Neural cell (in vitro differentiated cells): ENCODE results near the gene TAGLN3.

ENCODE experiments used
- CTCF ChIP-seq: fragments of 450-650 bp; IDR thresholded peaks from 2 replicates; pipeline ENCODE4 v1.5.1; 2014; ENCODE audit warnings: antibody characterized with exemption, mild to moderate bottlenecking, moderate library complexity; ENCODE audit not compliant: poor library complexity, severe bottlenecking
- EZH2 ChIP-seq: fragments of 200-600, 300-800 bp; shearing (Covaris generic), sonication (generic); IDR thresholded peaks from 2 replicates; pipeline ENCODE4 v1.6.1; 2014; ENCODE audit warnings: antibody characterized with exemption, low read length, borderline replicate concordance, mild to moderate bottlenecking; ENCODE audit not compliant: insufficient read depth, poor library complexity, severe bottlenecking
- POLR2AphosphoS5 ChIP-seq: IDR thresholded peaks from 2 replicates; pipeline ENCODE4 v1.6.1; 2012
- RAD21 ChIP-seq: fragments of 450-650 bp; conservative IDR thresholded peaks from 2 replicates; pipeline ENCODE4 v1.6.1; 2014; ENCODE audit warnings: antibody characterized with exemption, mild to moderate bottlenecking, moderate library complexity
- TF ChIP-seq, protein P1 (sequence below): IDR thresholded peaks from 2 replicates; pipeline ENCODE4 v1.6.1; 2012; ENCODE audit warnings: borderline replicate concordance

DNA sequence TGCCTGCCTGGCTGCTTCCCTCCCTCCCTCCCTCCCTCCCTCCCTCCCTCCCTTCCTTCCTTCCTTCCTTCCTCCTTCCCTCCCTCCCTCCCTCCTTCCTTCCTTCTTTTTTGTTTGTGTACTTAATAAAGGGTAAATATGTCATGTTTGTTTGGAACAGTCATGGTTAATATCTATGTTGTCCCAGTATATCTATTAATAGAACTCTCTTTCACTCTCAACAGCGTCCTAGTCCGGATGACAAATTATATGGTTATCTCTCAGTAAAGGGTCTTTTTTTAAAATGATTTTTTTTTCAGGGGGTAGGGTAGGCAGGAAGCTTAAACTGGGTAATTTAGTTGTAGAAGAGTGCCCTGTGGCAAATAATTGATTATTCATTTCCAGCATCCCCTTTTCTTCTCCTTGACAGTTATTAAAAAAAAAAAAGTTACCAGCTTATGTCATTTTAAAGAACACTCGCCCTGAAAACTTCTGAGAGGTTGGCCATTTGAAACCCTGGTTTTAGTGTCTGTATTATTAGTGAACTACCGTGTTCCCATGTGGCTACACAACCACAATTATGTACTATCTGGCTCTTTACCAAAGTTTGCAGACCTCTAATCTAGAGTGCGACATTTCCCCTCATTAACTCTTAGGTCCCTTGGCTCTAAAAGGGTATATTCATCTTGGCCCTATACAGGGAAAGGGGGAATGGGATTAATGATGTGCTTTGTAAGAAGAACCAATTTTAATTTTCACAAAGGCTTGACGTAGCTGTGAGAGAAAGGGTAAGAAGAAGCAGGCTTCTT is 13.7 kb downstream of the TAGLN3 start:
- no peak for TF ChIP-seq CTCF
- no peak for TF ChIP-seq RAD21
- TF ChIP-seq, protein P1, sequence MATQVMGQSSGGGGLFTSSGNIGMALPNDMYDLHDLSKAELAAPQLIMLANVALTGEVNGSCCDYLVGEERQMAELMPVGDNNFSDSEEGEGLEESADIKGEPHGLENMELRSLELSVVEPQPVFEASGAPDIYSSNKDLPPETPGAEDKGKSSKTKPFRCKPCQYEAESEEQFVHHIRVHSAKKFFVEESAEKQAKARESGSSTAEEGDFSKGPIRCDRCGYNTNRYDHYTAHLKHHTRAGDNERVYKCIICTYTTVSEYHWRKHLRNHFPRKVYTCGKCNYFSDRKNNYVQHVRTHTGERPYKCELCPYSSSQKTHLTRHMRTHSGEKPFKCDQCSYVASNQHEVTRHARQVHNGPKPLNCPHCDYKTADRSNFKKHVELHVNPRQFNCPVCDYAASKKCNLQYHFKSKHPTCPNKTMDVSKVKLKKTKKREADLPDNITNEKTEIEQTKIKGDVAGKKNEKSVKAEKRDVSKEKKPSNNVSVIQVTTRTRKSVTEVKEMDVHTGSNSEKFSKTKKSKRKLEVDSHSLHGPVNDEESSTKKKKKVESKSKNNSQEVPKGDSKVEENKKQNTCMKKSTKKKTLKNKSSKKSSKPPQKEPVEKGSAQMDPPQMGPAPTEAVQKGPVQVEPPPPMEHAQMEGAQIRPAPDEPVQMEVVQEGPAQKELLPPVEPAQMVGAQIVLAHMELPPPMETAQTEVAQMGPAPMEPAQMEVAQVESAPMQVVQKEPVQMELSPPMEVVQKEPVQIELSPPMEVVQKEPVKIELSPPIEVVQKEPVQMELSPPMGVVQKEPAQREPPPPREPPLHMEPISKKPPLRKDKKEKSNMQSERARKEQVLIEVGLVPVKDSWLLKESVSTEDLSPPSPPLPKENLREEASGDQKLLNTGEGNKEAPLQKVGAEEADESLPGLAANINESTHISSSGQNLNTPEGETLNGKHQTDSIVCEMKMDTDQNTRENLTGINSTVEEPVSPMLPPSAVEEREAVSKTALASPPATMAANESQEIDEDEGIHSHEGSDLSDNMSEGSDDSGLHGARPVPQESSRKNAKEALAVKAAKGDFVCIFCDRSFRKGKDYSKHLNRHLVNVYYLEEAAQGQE: no peak
- no peak for TF ChIP-seq POLR2AphosphoS5
- no peak for TF ChIP-seq EZH2
